Fibroblast of villous mesenchyme (primary cell): ENCODE results near the gene ABCA10. TPM values are rescaled to one million over a fixed set of nuclear protein-coding genes. Genes with fewer than 3 reads are reported as not detected.

Experiments
- DNase-seq: peaks from one replicate; pipeline ENCODE4 v3.0.0-alpha.2; 2010; ENCODE audit warnings: low read depth
- H3K4me3 ChIP-seq: 2 replicates; pipeline ENCODE4 v1.5.1; 2011; ENCODE audit warnings: low read depth, mild to moderate bottlenecking, low read length
- CTCF ChIP-seq: IDR thresholded peaks from 2 replicates; pipeline ENCODE4 v1.5.1; 2012; ENCODE audit warnings: low read depth, mild to moderate bottlenecking, low read length; ENCODE audit not compliant: insufficient read depth
- total RNA-seq: library from RNA; depleted of rRNA; stranded (reverse); fragments of >200 nt; gene quantifications from 2 replicates; pipeline ENCODE4 v1.2.3, GENCODE V29; 2012

The ABCA10 gene
- total RNA-seq, 1 donor, result 0.43 TPM

- no peak overlapping the region for H3K4me3 ChIP-seq
- DNase-seq, result no peak
- no peak for TF ChIP-seq CTCF
Measured at GRCh38 chr17:69134112-69134511, 94.5 kb downstream of the ABCA10 start.

- no peak for DNase-seq
- H3K4me3 ChIP-seq, result no peak overlapping the region
- no peak for TF ChIP-seq CTCF
Measured at GRCh38 chr17:69130627-69131296, 97.9 kb downstream of the ABCA10 start.

- H3K4me3 ChIP-seq, result no peak overlapping the region
- DNase-seq, result no peak
- TF ChIP-seq CTCF, result no peak
Measured at GRCh38 chr17:69123626-69124025, 105.0 kb downstream of the ABCA10 start.

- no peak for DNase-seq
- H3K4me3 ChIP-seq, result no peak overlapping the region
- no peak for TF ChIP-seq CTCF
Measured at GRCh38 chr17:69122065-69122464, 106.6 kb downstream of the ABCA10 start.

- DNase-seq, result no peak
- no peak overlapping the region for H3K4me3 ChIP-seq
- TF ChIP-seq CTCF, result no peak
Measured at GRCh38 chr17:69117855-69118784, 110.5 kb downstream of the ABCA10 start.

GRCh38 chr17:69111794-69112193 is 116.8 kb downstream of the ABCA10 start:
- H3K4me3 ChIP-seq, result no peak overlapping the region
- DNase-seq, result no peak
- TF ChIP-seq CTCF, result no peak
